H1 (cell line): ENCODE measurements around the gene CAPN9.

Experiments used
- CTCF ChIP-seq, 3 experiments: IDR thresholded peaks; 1 replicate in 2 of 3; 2 replicates in 1 of 3; pipeline versions ENCODE4 v1.5.1 to v1.6.1; 2011; ENCODE audit warnings: low read length in 3 of 3, mild to moderate bottlenecking in 3 of 3, inconsistent platforms in 2 of 3, low read depth in 1 of 3, moderate library complexity in 1 of 3; ENCODE audit not compliant: insufficient read depth in 1 of 3; ENCODE audit errors: control extremely low read depth in 1 of 3
- EZH2 ChIP-seq: fragments of 200-600 bp; sonication (generic); IDR thresholded peaks from 2 replicates; pipeline ENCODE4 v1.7.1; 2012; ENCODE audit warnings: low read depth, mild to moderate bottlenecking, moderate library complexity, low read length, inconsistent platforms; ENCODE audit not compliant: severe bottlenecking

- TF ChIP-seq CTCF (IDR thresholded peaks at IDR 0.05; ENCODE audit: control extremely low read depth in 1 of 3, insufficient read depth in 1 of 3, low read depth in 1 of 3, low read length in 3 of 3) = no peak
- TF ChIP-seq EZH2 = no peak
Measured at GRCh38 chr1:230739564-230740290, 7.5 kb upstream of the CAPN9 start.
